IMR-90 (cell line): ENCODE data around the gene RRP7A. TPM values are rescaled to one million over a fixed set of nuclear protein-coding genes. Genes with fewer than 3 reads are reported as not detected.

ENCODE experiments used
- ATAC-seq: fragments of 200-7000 bp; cut with Tn5 transposase; 2 replicates; pipeline ENCODE4 v1.9.1; 2020; ENCODE audit warnings: low read depth, mild to moderate bottlenecking, moderate library complexity
- BruUV-seq: library from RNA; stranded (reverse); fragments of 400-500 nt; replicated peaks from 2 replicates; lab custom pipeline; 2021; lab: Mats Ljungman, UMichigan
- CTCF ChIA-PET: fragments of 300-600 bp; formaldehyde crosslinking; extraction: SDS; loops from one replicate; lab custom pipeline; 2021; ENCODE audit warnings: antibody characterized with exemption; lab: Yijun Ruan, JAX
- POLR2A ChIA-PET: fragments of 300-600 bp; sonication (Branson Sonifier 250); formaldehyde crosslinking; loops from one replicate; lab custom pipeline; 2022; ENCODE audit warnings: antibody characterized with exemption; ENCODE audit not compliant: unreplicated experiment; lab: Charles Lee
- DNase-seq: peaks from one replicate; pipeline ENCODE4 v3.0.0; 2013
- H2AFZ ChIP-seq: replicated peaks from 2 replicates; pipeline ENCODE3; 2013; ENCODE audit warnings: low read length, mild to moderate bottlenecking; ENCODE audit not compliant: poor library complexity
- H2AK5ac ChIP-seq: 2 replicates; pipeline ENCODE4 v1.6.1; 2013; ENCODE audit warnings: low read depth, low read length, inconsistent platforms
- H2AK9ac ChIP-seq: replicated peaks from 2 replicates; pipeline ENCODE3; 2013; ENCODE audit warnings: mild to moderate bottlenecking, low read depth, low read length, moderate library complexity; ENCODE audit not compliant: poor library complexity
- H2BK120ac ChIP-seq: 2 replicates; pipeline ENCODE4 v1.6.1; 2013; ENCODE audit warnings: low read depth, low read length, inconsistent platforms
- H2BK15ac ChIP-seq: 3 replicates; pipeline ENCODE4 v1.6.1; 2013; ENCODE audit warnings: low read depth, low read length, inconsistent platforms
- H2BK20ac ChIP-seq: 2 replicates; pipeline ENCODE4 v1.6.1; 2013; ENCODE audit warnings: low read depth, mild to moderate bottlenecking, inconsistent platforms, low read length, moderate library complexity
- H2BK5ac ChIP-seq: 2 replicates; pipeline ENCODE4 v1.6.1; 2013; ENCODE audit warnings: mild to moderate bottlenecking, low read depth, low read length, inconsistent platforms; ENCODE audit not compliant: poor library complexity, severe bottlenecking
- H3K14ac ChIP-seq: replicated peaks from 2 replicates; pipeline ENCODE4 v1.6.1; 2013; ENCODE audit warnings: low read depth, low read length, inconsistent platforms
- H3K18ac ChIP-seq: 2 replicates; pipeline ENCODE4 v1.6.1; 2013; ENCODE audit warnings: low read depth, low read length, control low read depth
- H3K23ac ChIP-seq: 2 replicates; pipeline ENCODE4 v1.6.1; 2013; ENCODE audit warnings: low read depth, low read length, inconsistent platforms
- H3K27ac ChIP-seq: 2 replicates; pipeline ENCODE4 v1.5.1; 2013; ENCODE audit warnings: mild to moderate bottlenecking, control low read depth, low read length; ENCODE audit not compliant: insufficient read depth
- H3K27me3 ChIP-seq: 2 replicates; pipeline ENCODE4 v1.6.1; 2013; ENCODE audit warnings: low read length; ENCODE audit not compliant: control insufficient read depth, insufficient read depth
- H3K36me3 ChIP-seq: 2 replicates; pipeline ENCODE4 v1.6.1; 2013; ENCODE audit warnings: low read length, mixed read lengths; ENCODE audit not compliant: control insufficient read depth, insufficient read depth
- H3K4ac ChIP-seq: 2 replicates; pipeline ENCODE4 v1.6.1; 2013; ENCODE audit warnings: low read depth, low read length, inconsistent platforms
- H3K4me1 ChIP-seq: 2 replicates; pipeline ENCODE4 v1.6.1; 2013; ENCODE audit warnings: low read length, mixed read lengths; ENCODE audit not compliant: control insufficient read depth, insufficient read depth
- H3K4me2 ChIP-seq: 2 replicates; pipeline ENCODE4 v1.6.1; 2013; ENCODE audit warnings: low read depth, mild to moderate bottlenecking, control low read depth, low read length, moderate library complexity
- H3K4me3 ChIP-seq: 2 replicates; pipeline ENCODE4 v1.5.1; 2013; ENCODE audit warnings: low read depth, mild to moderate bottlenecking, control low read depth, low read length, moderate library complexity; ENCODE audit not compliant: insufficient read depth
- H3K56ac ChIP-seq: 2 replicates; pipeline ENCODE4 v1.6.1; 2013; ENCODE audit warnings: low read length, inconsistent platforms; ENCODE audit not compliant: insufficient read depth; ENCODE audit errors: extremely low read depth
- H3K79me1 ChIP-seq, 2 experiments: 2 replicates each; pipeline ENCODE4 v1.6.1; 2013; ENCODE audit warnings: low read length in 2 of 2, inconsistent platforms in 1 of 2, low read depth in 1 of 2
- H3K9ac ChIP-seq: 2 replicates; pipeline ENCODE4 v1.6.1; 2013; ENCODE audit warnings: low read depth, low read length, control low read depth
- H3K9me1 ChIP-seq: 2 replicates; pipeline ENCODE4 v1.6.1; 2013; ENCODE audit warnings: low read length, inconsistent platforms; ENCODE audit not compliant: insufficient read depth
- H3K9me3 ChIP-seq: 2 replicates; pipeline ENCODE4 v1.6.1; 2013; ENCODE audit warnings: low read length; ENCODE audit not compliant: control insufficient read depth, insufficient read depth
- H4K20me1 ChIP-seq: 2 replicates; pipeline ENCODE4 v1.6.1; 2013; ENCODE audit warnings: low read length, inconsistent platforms; ENCODE audit not compliant: insufficient read depth
- H4K5ac ChIP-seq: 2 replicates; pipeline ENCODE4 v1.6.1; 2013; ENCODE audit warnings: mild to moderate bottlenecking, low read depth, low read length, control low read depth
- H4K8ac ChIP-seq, 2 experiments: 2 replicates each; pipeline ENCODE4 v1.6.1; 2013; ENCODE audit warnings: low read depth in 2 of 2, low read length in 2 of 2, control low read depth in 1 of 2, inconsistent platforms in 1 of 2
- H4K91ac ChIP-seq: 2 replicates; pipeline ENCODE4 v1.6.1; 2013; ENCODE audit warnings: low read depth, low read length, inconsistent platforms; ENCODE audit not compliant: insufficient read depth
- CEBPB ChIP-seq: IDR thresholded peaks from 2 replicates; pipeline ENCODE4 v1.6.1; 2012; ENCODE audit warnings: low read depth, low read length, improper control_type of control experiment
- CHD1 ChIP-seq: IDR thresholded peaks from 2 replicates; pipeline ENCODE4 v1.6.1; 2012; ENCODE audit warnings: low read depth, low read length, improper control_type of control experiment
- CTCF ChIP-seq: conservative IDR thresholded peaks from 2 replicates; pipeline ENCODE4 v1.5.1; 2012; ENCODE audit warnings: mild to moderate bottlenecking, low read depth, low read length, improper control_type of control experiment
- FOS ChIP-seq: fragments of 150-350 bp; IDR thresholded peaks from 2 replicates; pipeline ENCODE4 v1.6.1; 2016; ENCODE audit warnings: low read depth, low read length
- MAFK ChIP-seq: IDR thresholded peaks from 2 replicates; pipeline ENCODE4 v1.6.1; 2012; ENCODE audit warnings: low read depth, low read length, improper control_type of control experiment
- MAZ ChIP-seq: IDR thresholded peaks from 2 replicates; pipeline ENCODE4 v1.6.1; 2012; ENCODE audit warnings: low read depth, mild to moderate bottlenecking, low read length, improper control_type of control experiment, moderate library complexity, borderline replicate concordance
- MXI1 ChIP-seq: IDR thresholded peaks from 2 replicates; pipeline ENCODE4 v1.6.1; 2012; ENCODE audit warnings: low read depth, mild to moderate bottlenecking, low read length, moderate library complexity, borderline replicate concordance
- NFE2L2 ChIP-seq: fragments of 150-350 bp; IDR thresholded peaks from 2 replicates; pipeline ENCODE4 v1.6.1; 2016; ENCODE audit warnings: low read depth, mild to moderate bottlenecking, low read length
- POLR2A ChIP-seq: IDR thresholded peaks from 2 replicates; pipeline ENCODE4 v1.6.1; 2012; ENCODE audit warnings: mild to moderate bottlenecking, low read depth, low read length
- RAD21 ChIP-seq: IDR thresholded peaks from 2 replicates; pipeline ENCODE4 v1.6.1; 2012; ENCODE audit warnings: low read length, improper control_type of control experiment
- RCOR1 ChIP-seq: IDR thresholded peaks from 2 replicates; pipeline ENCODE4 v1.6.1; 2012; ENCODE audit warnings: mild to moderate bottlenecking, low read length, improper control_type of control experiment; ENCODE audit not compliant: insufficient replicate concordance
- RFX5 ChIP-seq: IDR thresholded peaks from 2 replicates; pipeline ENCODE4 v1.8.0; 2012; ENCODE audit warnings: low read depth, mild to moderate bottlenecking, low read length, moderate library complexity
- SMC3 ChIP-seq: fragments of 150-350 bp; IDR thresholded peaks from 2 replicates; pipeline ENCODE4 v1.6.1; 2016; ENCODE audit warnings: low read depth, mild to moderate bottlenecking, antibody characterized with exemption, low read length, moderate library complexity
- USF2 ChIP-seq: fragments of 150-350 bp; IDR thresholded peaks from 2 replicates; pipeline ENCODE4 v1.6.1; 2017; ENCODE audit warnings: mild to moderate bottlenecking, antibody characterized with exemption, low read length, low read depth
- WGBS, 2 experiments: methylation state at CpG; one replicate each; pipeline versions ENCODE4 v1.1.5 to v1.1.7; 2013; ENCODE audit warnings: missing lambda C conversion rate in 2 of 2; ENCODE audit not compliant: insufficient read length in 1 of 2; ENCODE audit errors: extremely low coverage in 2 of 2; 5-methylcytosine and 5-hydroxymethylcytosine counted together
- dilution Hi-C: fragments of 300-500 bp; cut with HindIII; formaldehyde crosslinking; loops from one replicate; pipeline ENCODE4 v1.14.3; 2018; ENCODE audit warnings: low sequenced_read_pairs; ENCODE audit not compliant: unreplicated experiment
- in situ Hi-C: fragments of 300-500 bp; cut with MboI; formaldehyde crosslinking; loops from 3 replicates; pipeline ENCODE4 v1.14.3; 2019; ENCODE audit warnings: low sequenced_read_pairs, inconsistent platforms, mixed read lengths
- intact Hi-C: fragments of 100-400 bp; cut with micrococcal nuclease; formaldehyde crosslinking; loops from 2 replicates; pipeline ENCODE4 v1.10.0; 2022
- polyA plus RNA-seq, 3 experiments: library from polyadenylated mRNA; depleted of rRNA; stranded (reverse); fragments of >200 nt; gene quantifications; 2 replicates each; pipeline ENCODE4 v1.2.3, GENCODE V29; 2012; ENCODE audit warnings: low replicate concordance in 1 of 3
- total RNA-seq: library from RNA; depleted of rRNA; stranded (reverse); fragments of >200 nt; gene quantifications from 2 replicates; pipeline ENCODE4 v1.2.3, GENCODE V29; 2012

The RRP7A gene
- total and polyA plus RNA-seq, 2 of the 4 experiments (the other 2 are of a cell fraction), result 25.5 to 29.2 TPM

GRCh38 chr22:42562684-42563083, 43.1 kb upstream of the RRP7A start:
- Histone ChIP-seq H3K4ac (no peak overlapping the region), H3K4me3 (no peak overlapping the region), H3K23ac (no peak overlapping the region), H4K5ac (no peak overlapping the region), H4K91ac (no peak overlapping the region), H2BK5ac (no peak overlapping the region), H3K14ac (no peak overlapping the region), H3K27me3 (no peaks in the 10 kb centered on the region), H3K9ac (no peak overlapping the region), H3K18ac (no peak overlapping the region), H2BK20ac (no peak overlapping the region), H3K9me1 (no peaks in the 10 kb centered on the region), H2AFZ (no peak overlapping the region), H2BK15ac (no peak overlapping the region), H3K9me3 (no peaks in the 10 kb centered on the region), H3K56ac (no peak overlapping the region), H2BK120ac (no peak overlapping the region), H3K4me1 (peaks cover 2% of the 10 kb centered on the region; the same call in 1 of the 2 replicates), H2AK5ac (no peak overlapping the region), H3K79me1 (no peaks in the 10 kb centered on the region), H3K4me2 (no peak overlapping the region), H2AK9ac (no peak overlapping the region), H3K27ac (no peak overlapping the region), H4K20me1 (peaks cover 4% of the 10 kb centered on the region), H3K36me3 (peaks cover 2% of the 10 kb centered on the region; the same call in 1 of the 2 replicates), H4K8ac (no peak overlapping the region)
- ATAC-seq, result no peak
- no peak for DNase-seq
- no CpG with 5 or more reads among the region's 2 CpGs for WGBS, 2 experiments
- ChIA-PET POLR2A (no interaction called here), CTCF (no interaction called here)
- dilution Hi-C loops, result no loop called here
- intact Hi-C loops, result no loop called here
- in situ Hi-C loops, result no loop called here
- no TSS peak for BruUV-seq
- no peak for TF ChIP-seq FOS
- no peak for TF ChIP-seq USF2
- TF ChIP-seq MXI1, result no peak
- no peak for TF ChIP-seq SMC3
- TF ChIP-seq MAZ, result no peak
- no peak for TF ChIP-seq RFX5
- no peak for TF ChIP-seq CHD1
- TF ChIP-seq CEBPB, result no peak
- TF ChIP-seq RAD21, result no peak
- no peak for TF ChIP-seq MAFK
- TF ChIP-seq RCOR1, result no peak
- TF ChIP-seq POLR2A, result no peak
- no peak for TF ChIP-seq NFE2L2
- no peak for TF ChIP-seq CTCF
